GM18867 (cell line): Measurements from ENCODE around the gene ATXN7L3.

Source experiments
- ATAC-seq: cut with Tn5 transposase; IDR thresholded peaks from one replicate; pipeline ENCODE4 v1.9.1; 2021; ENCODE audit warnings: mild to moderate bottlenecking, moderate library complexity; ENCODE audit not compliant: unreplicated experiment

ATXN7L3 gene

GRCh38 chr17:44218344-44219107 lies 18.8 kb upstream of the ATXN7L3 start:
- ATAC-seq = peak; percentile 36

GRCh38 chr17:44217738-44218343 lies 18.2 kb upstream of the ATXN7L3 start:
- no peak for ATAC-seq

- no peak for ATAC-seq
These were observed 17.0 kb upstream of the ATXN7L3 start for GRCh38 chr17:44216694-44217093.

- ATAC-seq = no peak
These were observed 16.5 kb upstream of the ATXN7L3 start for GRCh38 chr17:44216173-44216572.

GRCh38 chr17:44214896-44215295 lies 15.2 kb upstream of the ATXN7L3 start:
- no peak for ATAC-seq

GRCh38 chr17:44214230-44214494 lies 14.5 kb upstream of the ATXN7L3 start:
- no peak for ATAC-seq

- no peak for ATAC-seq
These were observed 13.9 kb upstream of the ATXN7L3 start for GRCh38 chr17:44213403-44214229.

GRCh38 chr17:44212507-44213402 lies 13.1 kb upstream of the ATXN7L3 start:
- no peak for ATAC-seq

- no peak for ATAC-seq
These were observed 11.9 kb upstream of the ATXN7L3 start for GRCh38 chr17:44211281-44212265.

- peak; percentile 74 for ATAC-seq
These were observed 10.9 kb upstream of the ATXN7L3 start for GRCh38 chr17:44210342-44211192.

GRCh38 chr17:44209786-44210341 lies 10.2 kb upstream of the ATXN7L3 start:
- ATAC-seq = no peak

GRCh38 chr17:44207743-44208142 lies 8.1 kb upstream of the ATXN7L3 start:
- no peak for ATAC-seq

GRCh38 chr17:44207319-44207718 lies 7.6 kb upstream of the ATXN7L3 start:
- ATAC-seq = no peak

GRCh38 chr17:44206825-44207155 lies 7.1 kb upstream of the ATXN7L3 start:
- no peak for ATAC-seq

- ATAC-seq = no peak
These were observed 6.5 kb upstream of the ATXN7L3 start for GRCh38 chr17:44205962-44206824.

GRCh38 chr17:44204441-44204882 lies 4.8 kb upstream of the ATXN7L3 start:
- no peak for ATAC-seq

- ATAC-seq = no peak
These were observed 4.2 kb upstream of the ATXN7L3 start for GRCh38 chr17:44203731-44204440.
